ENCODE results near the gene FOXJ1. TPM values are rescaled to one million over a fixed set of nuclear protein-coding genes. Genes with fewer than 3 reads are reported as not detected.
A peak's percentile ranks its signal among the peaks of the same experiment; 100 is the strongest.

Gene FOXJ1
- total and polyA plus RNA-seq, 2 of the 13 experiments (the other 11 are each of a cell fraction or from before 2014, with no cell fraction given): 0.98 to 1.6 TPM

GRCh38 chr17:76182016-76182764 lies 41.1 kb upstream of the FOXJ1 start (continued):
- TF ChIP-seq NFKB2 (CRISPR knock-in tag; IDR thresholded peaks at IDR 0.05; ENCODE audit: borderline replicate concordance) (no peak), STAT5B (CRISPR knock-in tag; IDR thresholded peaks at IDR 0.05) (no peak), ATF2 (CRISPR knock-in tag; IDR thresholded peaks at IDR 0.05) (peak; percentile 82), ZBTB44 (CRISPR knock-in tag; IDR thresholded peaks at IDR 0.05) (no peak), JUNB (CRISPR knock-in tag; IDR thresholded peaks at IDR 0.05; ENCODE audit: borderline replicate concordance) (no peak), U2AF2 (IDR thresholded peaks at IDR 0.05; ENCODE audit: low read depth, low read length) (no peak), HES4 (CRISPR knock-in tag; IDR thresholded peaks at IDR 0.05; ENCODE audit: borderline replicate concordance) (no peak), ZNF609 (CRISPR knock-in tag; IDR thresholded peaks at IDR 0.05; ENCODE audit: borderline replicate concordance) (no peak), ZNF337 (CRISPR knock-in tag; IDR thresholded peaks at IDR 0.05; ENCODE audit: borderline replicate concordance, low read depth) (no peak), RBM39 (IDR thresholded peaks at IDR 0.05; ENCODE audit: low read depth, low read length, poor library complexity, severe bottlenecking) (no peak), PRDM10 (CRISPR knock-in tag; IDR thresholded peaks at IDR 0.05; ENCODE audit: low read depth) (0 out of 2 replicates have a peak, but pooled peaks have one; percentile 56), E2F5 (CRISPR knock-in tag; conservative IDR thresholded peaks at IDR 0.05) (no peak), MTF1 (CRISPR knock-in tag; IDR thresholded peaks at IDR 0.05) (no peak), NFRKB (IDR thresholded peaks at IDR 0.05) (no peak), DPF2 (CRISPR knock-in tag; IDR thresholded peaks at IDR 0.05; ENCODE audit: borderline replicate concordance, low read depth) (no peak)
